ENCODE results near the gene GAN.

- TF ChIP-seq CTCF (IDR thresholded peaks at IDR 0.05) = no peak
- no peak for TF ChIP-seq EZH2 (IDR thresholded peaks at IDR 0.05; ENCODE audit: borderline replicate concordance, insufficient read depth, low read depth, low read length, poor library complexity, severe bottlenecking)
These were observed 37.2 kb upstream of the GAN start for GRCh38 chr16:81277541-81278080.
